ENCODE data around the gene PRKD2. TPM values are rescaled to one million over a fixed set of nuclear protein-coding genes. Genes with fewer than 3 reads are reported as not detected.

Gene PRKD2
- total RNA-seq, 1 donor from 2014 or later = 14.9 TPM

DNA sequence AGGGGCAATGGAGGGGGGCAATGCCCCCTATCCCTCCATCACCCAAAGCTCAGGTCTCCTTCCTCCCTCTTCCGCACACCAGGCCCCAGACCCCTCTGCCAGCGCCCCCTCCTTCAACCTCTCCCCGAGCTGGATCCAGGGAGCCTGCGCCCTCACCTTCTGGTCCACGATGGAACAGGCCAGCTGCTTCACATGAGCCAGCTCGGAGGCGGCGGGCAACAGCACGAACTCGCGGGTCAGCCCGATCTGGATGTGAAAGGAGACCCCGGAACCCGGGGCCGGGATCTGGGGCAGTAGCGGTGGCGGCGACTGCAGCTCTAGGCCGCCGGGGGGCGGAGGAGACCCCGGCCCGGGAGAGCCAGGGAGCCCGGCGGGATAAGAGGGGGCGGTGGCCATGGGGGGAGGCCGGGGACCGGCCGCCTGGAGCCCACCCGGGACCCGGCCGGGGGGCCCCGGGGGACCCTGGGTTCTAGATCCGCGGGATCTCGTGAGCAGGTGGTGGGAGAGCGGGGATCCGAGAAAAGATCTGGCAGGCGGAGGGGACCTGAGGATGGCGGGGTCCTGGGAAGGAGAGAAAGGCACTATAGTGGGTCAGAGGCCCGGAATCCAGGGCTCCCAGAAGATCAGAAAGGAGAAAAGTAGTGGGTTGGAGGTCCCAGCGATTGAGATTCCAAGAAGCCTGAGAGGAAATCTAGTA lies 791 bp downstream of the PRKD2 start:
- no peaks in the 10 kb centered on the region for H3K9me3 Mint-ChIP-seq
- peaks cover under 1% of the 10 kb centered on the region for H3K36me3 Mint-ChIP-seq
- Histone ChIP-seq H4K20me1 (ENCODE audit: low read depth) (peaks cover 46% of the 10 kb centered on the region), H3K27me3 (no peaks in the 10 kb centered on the region), H3K4me3 (peak overlapping the region; percentile 99), H3K27ac (peak overlapping the region; percentile 83), H3K79me2 (ENCODE audit: low read depth) (peaks cover 49% of the 10 kb centered on the region), H3K4me1 (peaks cover 12% of the 10 kb centered on the region), H3K36me3 (no peaks in the 10 kb centered on the region), H2AFZ (replicated peaks) (no peak overlapping the region), H3K4me2 (peak overlapping the region; percentile 97), H3K9ac (peak overlapping the region; percentile 75), H3K9me3 (ENCODE audit: low read depth) (no peaks in the 10 kb centered on the region), H3F3A (ENCODE audit: low read depth) (peaks cover 30% of the 10 kb centered on the region)
- peaks cover 25% of the 10 kb centered on the region for H3K4me1 Mint-ChIP-seq
- peaks cover 4% of the 10 kb centered on the region for H3K27me3 Mint-ChIP-seq (ENCODE audit: insufficient read depth, low read depth)
- TF ChIP-seq EZH2phosphoT487 (IDR thresholded peaks at IDR 0.05) (no peak), CTCF (IDR thresholded peaks at IDR 0.05) (peak; percentile 59), EZH2 (IDR thresholded peaks at IDR 0.05) (no peak)
- peak overlapping the region; percentile 97 for H3K4me3 Mint-ChIP-seq
- DNase-seq (ENCODE audit: low spot score) = peak; percentile 85
- H3K27ac Mint-ChIP-seq = peak overlapping the region; percentile 90

DNA sequence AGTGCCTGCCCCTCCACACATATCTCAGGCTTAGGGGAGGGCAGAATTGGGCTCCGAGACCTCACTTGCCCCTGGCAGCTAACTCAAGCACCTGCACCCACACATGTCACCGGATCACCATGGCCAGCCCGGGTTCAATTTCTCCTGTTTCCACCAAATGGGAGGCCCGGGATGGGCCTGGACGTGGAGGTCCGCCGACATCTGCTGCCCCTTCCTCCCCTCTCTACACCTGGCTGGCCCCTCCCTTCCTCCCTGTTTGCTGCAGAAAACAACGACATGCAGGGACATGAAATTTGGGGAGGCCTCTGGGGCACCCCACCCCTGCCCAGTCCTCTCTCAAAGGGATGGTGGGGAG lies 1.3 kb downstream of the PRKD2 start:
- peaks cover 25% of the 10 kb centered on the region for H3K4me1 Mint-ChIP-seq
- peak overlapping the region; percentile 97 for H3K4me3 Mint-ChIP-seq
- H3K27me3 Mint-ChIP-seq (ENCODE audit: insufficient read depth, low read depth) = peaks cover 2% of the 10 kb centered on the region
- peak overlapping the region; percentile 99 for H3K4me3 ChIP-seq
- no peak overlapping the region for H2AFZ ChIP-seq (replicated peaks)
- no peaks in the 10 kb centered on the region for H3K9me3 ChIP-seq (ENCODE audit: low read depth)
- no peak for TF ChIP-seq EZH2phosphoT487 (IDR thresholded peaks at IDR 0.05)
- no peak for TF ChIP-seq CTCF (IDR thresholded peaks at IDR 0.05)
- no peak for TF ChIP-seq EZH2 (IDR thresholded peaks at IDR 0.05)
- H3K27ac ChIP-seq = no peak overlapping the region
- peaks cover 4% of the 10 kb centered on the region for H3K36me3 Mint-ChIP-seq
- H3K27ac Mint-ChIP-seq = no peak overlapping the region
- no peaks in the 10 kb centered on the region for H3K36me3 ChIP-seq
- H3F3A ChIP-seq (ENCODE audit: low read depth) = peaks cover 30% of the 10 kb centered on the region
- H3K4me2 ChIP-seq = peak overlapping the region; percentile 97
- peak overlapping the region; percentile 75 for H3K9ac ChIP-seq
- DNase-seq (ENCODE audit: low spot score) = peak; percentile 24
- H3K9me3 Mint-ChIP-seq = no peaks in the 10 kb centered on the region
- H4K20me1 ChIP-seq (ENCODE audit: low read depth) = peaks cover 51% of the 10 kb centered on the region
- peaks cover 12% of the 10 kb centered on the region for H3K4me1 ChIP-seq
- no peaks in the 10 kb centered on the region for H3K27me3 ChIP-seq
- peaks cover 49% of the 10 kb centered on the region for H3K79me2 ChIP-seq (ENCODE audit: low read depth)

GRCh38 chr19:46714444-46715106 lies 2.3 kb downstream of the PRKD2 start:
- no peaks in the 10 kb centered on the region for H3K9me3 Mint-ChIP-seq
- H2AFZ ChIP-seq (replicated peaks) = no peak overlapping the region
- H3K36me3 ChIP-seq = peaks cover 1% of the 10 kb centered on the region
- no peak overlapping the region for H3K27ac ChIP-seq
- H4K20me1 ChIP-seq (ENCODE audit: low read depth) = peaks cover 56% of the 10 kb centered on the region
- peak overlapping the region; percentile 99 for H3K4me3 ChIP-seq
- H3K9ac ChIP-seq = no peak overlapping the region
- no peak for DNase-seq (ENCODE audit: low spot score)
- peaks cover 49% of the 10 kb centered on the region for H3K79me2 ChIP-seq (ENCODE audit: low read depth)
- no peak for TF ChIP-seq EZH2 (IDR thresholded peaks at IDR 0.05)
- no peak for TF ChIP-seq EZH2phosphoT487 (IDR thresholded peaks at IDR 0.05)
- no peak overlapping the region for H3K27ac Mint-ChIP-seq
- H3K4me3 Mint-ChIP-seq = peak overlapping the region; percentile 97
- peaks cover 25% of the 10 kb centered on the region for H3K4me1 Mint-ChIP-seq
- H3K4me2 ChIP-seq = peak overlapping the region; percentile 97
- peaks cover 26% of the 10 kb centered on the region for H3F3A ChIP-seq (ENCODE audit: low read depth)
- no peaks in the 10 kb centered on the region for H3K27me3 ChIP-seq
- H3K27me3 Mint-ChIP-seq (ENCODE audit: insufficient read depth, low read depth) = peaks cover 2% of the 10 kb centered on the region
- peaks cover 12% of the 10 kb centered on the region for H3K4me1 ChIP-seq
- no peaks in the 10 kb centered on the region for H3K9me3 ChIP-seq (ENCODE audit: low read depth)
- H3K36me3 Mint-ChIP-seq = peaks cover 4% of the 10 kb centered on the region
